ENCODE data around the gene ETV1. TPM values are rescaled to one million over a fixed set of nuclear protein-coding genes. Genes with fewer than 3 reads are reported as not detected.

ETV1 gene
- total and polyA plus RNA-seq, 2 of the 4 experiments (the other 2 are of a cell fraction) = 8.6 to 21.1 TPM

DNA sequence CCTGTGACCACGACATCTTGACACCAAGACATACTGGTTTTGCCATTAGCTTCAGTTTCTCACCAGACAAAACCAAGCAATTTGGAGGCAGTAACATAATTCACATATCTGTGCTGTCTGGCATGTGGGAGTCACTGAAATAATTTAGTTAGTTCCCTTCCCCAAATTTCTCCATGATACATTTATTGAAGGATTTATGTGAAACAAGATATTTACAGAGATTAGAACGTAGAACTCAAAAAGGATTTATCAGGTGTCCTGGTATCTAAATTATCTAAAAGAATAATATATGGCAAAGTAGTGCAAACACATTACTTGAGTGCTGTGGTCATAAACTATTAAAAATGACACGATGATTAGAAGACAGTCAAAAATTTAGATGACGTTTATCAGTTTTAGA, 98.7 kb downstream of the ETV1 start:
- CTCF ChIA-PET = no interaction called here
- Histone ChIP-seq H3K9me1 (ENCODE audit: insufficient read depth, low read length) (no peaks in the 10 kb centered on the region), H2BK120ac (ENCODE audit: low read depth, low read length) (no peak overlapping the region), H3K9ac (ENCODE audit: low read depth, low read length) (no peak overlapping the region), H3K18ac (ENCODE audit: low read depth, low read length) (no peak overlapping the region), H4K5ac (ENCODE audit: low read depth, low read length) (no peak overlapping the region), H3K4me1 (ENCODE audit: control insufficient read depth, insufficient read depth, low read length) (no peaks in the 10 kb centered on the region), H3K36me3 (ENCODE audit: control insufficient read depth, insufficient read depth, low read length) (peaks cover under 1% of the 10 kb centered on the region; the same call in 1 of the 2 replicates), H2AK5ac (ENCODE audit: low read depth, low read length) (peak overlapping the region; percentile 82; the same call in 1 of the 2 replicates), H4K20me1 (ENCODE audit: insufficient read depth, low read length) (no peaks in the 10 kb centered on the region), H3K14ac (replicated peaks; ENCODE audit: low read depth, low read length) (no peak overlapping the region), H3K9me3 (ENCODE audit: control insufficient read depth, insufficient read depth, low read length) (no peaks in the 10 kb centered on the region), H2AFZ (replicated peaks; ENCODE audit: low read length, poor library complexity) (no peak overlapping the region), H2AK9ac (replicated peaks; ENCODE audit: low read depth, low read length, poor library complexity) (no peak overlapping the region), H3K27ac (ENCODE audit: insufficient read depth, low read length) (no peak overlapping the region), H3K4me3 (ENCODE audit: insufficient read depth, low read depth, low read length) (no peak overlapping the region), H2BK15ac (ENCODE audit: low read depth, low read length) (no peak overlapping the region), H2BK20ac (ENCODE audit: low read depth, low read length) (no peak overlapping the region), H3K23ac (ENCODE audit: low read depth, low read length) (no peak overlapping the region; the same call in 1 of the 2 replicates), H3K27me3 (ENCODE audit: control insufficient read depth, insufficient read depth, low read length) (no peaks in the 10 kb centered on the region), H3K56ac (ENCODE audit: extremely low read depth, insufficient read depth, low read length) (no peak overlapping the region), H3K79me1 (ENCODE audit: low read depth in 1 of 2, low read length in 2 of 2) (no peaks in the 10 kb centered on the region), H3K4me2 (ENCODE audit: low read depth, low read length) (no peak overlapping the region), H3K4ac (ENCODE audit: low read depth, low read length) (no peak overlapping the region), H4K91ac (ENCODE audit: insufficient read depth, low read depth, low read length) (no peak overlapping the region), H2BK5ac (ENCODE audit: low read depth, low read length, poor library complexity, severe bottlenecking) (no peak overlapping the region), H4K8ac (ENCODE audit: low read depth in 2 of 2, low read length in 2 of 2) (no peak overlapping the region)
- no peak for DNase-seq
- TF ChIP-seq RFX5 (IDR thresholded peaks at IDR 0.05; ENCODE audit: low read depth, low read length) (no peak), SMC3 (IDR thresholded peaks at IDR 0.05; ENCODE audit: low read depth, low read length) (no peak), USF2 (IDR thresholded peaks at IDR 0.05; ENCODE audit: low read depth, low read length) (no peak), RAD21 (IDR thresholded peaks at IDR 0.05; ENCODE audit: low read length) (no peak), POLR2A (IDR thresholded peaks at IDR 0.05; ENCODE audit: low read depth, low read length) (no peak), CHD1 (IDR thresholded peaks at IDR 0.05; ENCODE audit: low read depth, low read length) (no peak), MAZ (IDR thresholded peaks at IDR 0.05; ENCODE audit: borderline replicate concordance, low read depth, low read length) (no peak), ELK1 (IDR thresholded peaks at IDR 0.05; ENCODE audit: borderline replicate concordance, low read depth, low read length) (no peak)
- in situ Hi-C loops (cut with MboI; ENCODE audit: low sequenced_read_pairs) = no loop called here
- intact Hi-C loops (cut with micrococcal nuclease) = no loop called here
- no peak for ATAC-seq (ENCODE audit: low read depth)
- no CpG with 5 or more reads among the region's 4 CpGs for WGBS, 2 experiments (ENCODE audit: extremely low coverage in 2 of 2, insufficient read length in 1 of 2)
- BruUV-seq (replicated peaks) = no TSS peak
- dilution Hi-C loops (cut with HindIII; ENCODE audit: low sequenced_read_pairs, unreplicated experiment) = no loop called here
- POLR2A ChIA-PET (ENCODE audit: unreplicated experiment) = no interaction called here
